Mucosa of descending colon (tissue), 3 donors: ENCODE results near the gene FIBCD1. TPM values are rescaled to one million over a fixed set of nuclear protein-coding genes. Genes with fewer than 3 reads are reported as not detected.
A peak's percentile ranks its signal among the peaks of the same experiment; 100 is the strongest.

Experiments
- ATAC-seq: fragments of 200-7000 bp; cut with Tn5 transposase; one replicate; pipeline ENCODE4 v1.9.1; 2020; ENCODE audit warnings: mild to moderate bottlenecking, moderate library complexity
- DNase-seq, 3 donors: peaks; one replicate each; pipeline ENCODE4 v3.0.0-alpha.2; 2020
- H3K36me3 ChIP-seq: fragments of 200-600 bp; one replicate; pipeline ENCODE4 v1.8.0; 2021; ENCODE audit warnings: low read depth, mild to moderate bottlenecking
- H3K4me1 ChIP-seq: fragments of 200-600 bp; one replicate; pipeline ENCODE4 v1.8.0; 2021; ENCODE audit warnings: low read depth, mild to moderate bottlenecking
- H3K4me3 ChIP-seq: fragments of 200-600 bp; one replicate; pipeline ENCODE4 v1.8.0; 2021; ENCODE audit warnings: mild to moderate bottlenecking
- H3K9me3 ChIP-seq: fragments of 200-600 bp; one replicate; pipeline ENCODE4 v1.8.0; 2021; ENCODE audit warnings: mild to moderate bottlenecking
- intact Hi-C, 2 donors: fragments of 100-400 bp; cut with DNase I in 1 of 2; cut with micrococcal nuclease in 1 of 2; formaldehyde crosslinking; loops; one replicate each; pipeline versions ENCODE4 v1.11.0 to v1.11.1; 2022; cut with DNase I, micrococcal nuclease
- total RNA-seq, 3 donors: library from RNA; stranded (reverse); fragmentation: NEBNext Ultra II Directional in 2 of 3; extraction: Animal tissue kit (Norgen Biotek cat#: 25700) in 2 of 3; gene quantifications; one replicate each; pipeline versions ENCODE4 v1.2.1 to v1.2.4, GENCODE V29; 2021 to 2023
- TF ChIP-seq, protein P1 (sequence below): fragments of 200-600 bp; IDR thresholded peaks from one replicate; pipeline ENCODE4 v1.8.0; 2022; ENCODE audit warnings: antibody characterized with exemption, mild to moderate bottlenecking
- donor health status: DM: no; HTN: no; CAD: no; lungs with moderate emphysema.
- donor health status: DM: no; HTN: no; CAD: no.
- donor health status: DM: no; HTN: yes; CAD: no.

Gene FIBCD1
- total RNA-seq, 3 donors from 2014 or later = 2.6 to 10.7 (median 7.3) TPM

- H3K36me3 ChIP-seq = no peaks in the 10 kb centered on the region
- DNase-seq (no peak), ATAC-seq (no peak)
- peaks cover 27% of the 10 kb centered on the region for H3K4me1 ChIP-seq
- H3K4me3 ChIP-seq = no peak overlapping the region
- no peaks in the 10 kb centered on the region for H3K9me3 ChIP-seq
- intact Hi-C loops = loop anchor here in 1 of 2 donors (5.0 kb wide), 1 partner anchor 241 kb away; no protein-coding TSS in a partner anchor
- TF ChIP-seq, protein P1, sequence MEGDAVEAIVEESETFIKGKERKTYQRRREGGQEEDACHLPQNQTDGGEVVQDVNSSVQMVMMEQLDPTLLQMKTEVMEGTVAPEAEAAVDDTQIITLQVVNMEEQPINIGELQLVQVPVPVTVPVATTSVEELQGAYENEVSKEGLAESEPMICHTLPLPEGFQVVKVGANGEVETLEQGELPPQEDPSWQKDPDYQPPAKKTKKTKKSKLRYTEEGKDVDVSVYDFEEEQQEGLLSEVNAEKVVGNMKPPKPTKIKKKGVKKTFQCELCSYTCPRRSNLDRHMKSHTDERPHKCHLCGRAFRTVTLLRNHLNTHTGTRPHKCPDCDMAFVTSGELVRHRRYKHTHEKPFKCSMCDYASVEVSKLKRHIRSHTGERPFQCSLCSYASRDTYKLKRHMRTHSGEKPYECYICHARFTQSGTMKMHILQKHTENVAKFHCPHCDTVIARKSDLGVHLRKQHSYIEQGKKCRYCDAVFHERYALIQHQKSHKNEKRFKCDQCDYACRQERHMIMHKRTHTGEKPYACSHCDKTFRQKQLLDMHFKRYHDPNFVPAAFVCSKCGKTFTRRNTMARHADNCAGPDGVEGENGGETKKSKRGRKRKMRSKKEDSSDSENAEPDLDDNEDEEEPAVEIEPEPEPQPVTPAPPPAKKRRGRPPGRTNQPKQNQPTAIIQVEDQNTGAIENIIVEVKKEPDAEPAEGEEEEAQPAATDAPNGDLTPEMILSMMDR = no peak
These were observed 4.7 kb upstream of the FIBCD1 start for GRCh38 chr9:130943777-130944176.

GRCh38 chr9:130943221-130943620 is 4.2 kb upstream of the FIBCD1 start:
- peaks cover 29% of the 10 kb centered on the region for H3K4me1 ChIP-seq
- no peak overlapping the region for H3K4me3 ChIP-seq
- DNase-seq (no peak), ATAC-seq (no peak)
- no peaks in the 10 kb centered on the region for H3K9me3 ChIP-seq
- no peaks in the 10 kb centered on the region for H3K36me3 ChIP-seq
- intact Hi-C loops = loop anchor here in 1 of 2 donors (5.0 kb wide), 1 partner anchor 241 kb away; no protein-coding TSS in a partner anchor
- TF ChIP-seq, protein P1 = no peak

DNA sequence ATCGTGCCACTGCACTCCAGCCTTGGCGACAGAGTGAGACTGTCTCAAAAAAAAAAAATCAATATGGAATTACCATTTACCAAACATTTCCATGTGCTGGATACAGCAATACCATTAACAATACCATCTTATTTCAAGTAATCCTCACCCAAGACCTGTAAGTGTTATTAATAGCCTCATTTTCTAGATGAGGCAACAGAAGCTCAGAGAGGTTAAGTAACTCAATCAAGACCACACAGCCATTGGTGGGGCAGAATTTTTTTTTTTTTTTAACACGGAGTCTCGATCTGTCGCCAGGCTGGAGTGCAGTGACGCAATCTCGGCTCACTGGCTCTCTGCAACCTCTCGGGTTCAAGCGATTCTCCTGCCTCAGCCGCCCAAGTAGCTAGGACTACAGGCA is 3.6 kb upstream of the FIBCD1 start:
- H3K4me1 ChIP-seq = peaks cover 31% of the 10 kb centered on the region
- intact Hi-C loops = loop anchor here in 1 of 2 donors (5.0 kb wide), 1 partner anchor 240 kb away; no protein-coding TSS in a partner anchor
- H3K36me3 ChIP-seq = no peaks in the 10 kb centered on the region
- no peaks in the 10 kb centered on the region for H3K9me3 ChIP-seq
- H3K4me3 ChIP-seq = no peak overlapping the region
- ATAC-seq (no peak), DNase-seq (no peak)
- TF ChIP-seq, protein P1 = no peak

DNA sequence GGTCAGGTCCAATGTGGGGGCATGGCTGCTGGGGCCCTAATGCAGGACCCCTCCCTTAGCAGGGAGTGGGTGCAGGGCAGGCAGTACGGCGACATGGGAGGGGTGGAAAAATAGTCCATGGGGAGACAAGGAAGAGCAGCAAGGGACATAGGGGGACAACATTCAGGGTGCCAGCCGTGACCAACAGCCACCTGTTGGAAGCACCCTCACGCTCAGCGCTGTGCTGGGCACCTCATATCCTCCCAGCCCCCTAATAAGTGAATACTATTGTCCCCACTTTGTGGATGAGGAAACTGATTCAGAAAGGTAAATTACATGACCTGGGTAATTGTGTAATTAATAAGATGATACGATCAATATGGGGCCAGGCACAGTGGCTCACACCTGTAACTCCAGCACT is 3.0 kb upstream of the FIBCD1 start:
- Histone ChIP-seq H3K9me3 (no peaks in the 10 kb centered on the region), H3K4me3 (no peak overlapping the region), H3K4me1 (peaks cover 27% of the 10 kb centered on the region), H3K36me3 (no peaks in the 10 kb centered on the region)
- no peak for DNase-seq
- ATAC-seq = no peak
- intact Hi-C loops = loop anchor here in 1 of 2 donors (5.0 kb wide), 1 partner anchor 240 kb away; no protein-coding TSS in a partner anchor
- TF ChIP-seq, protein P1 = no peak

DNA sequence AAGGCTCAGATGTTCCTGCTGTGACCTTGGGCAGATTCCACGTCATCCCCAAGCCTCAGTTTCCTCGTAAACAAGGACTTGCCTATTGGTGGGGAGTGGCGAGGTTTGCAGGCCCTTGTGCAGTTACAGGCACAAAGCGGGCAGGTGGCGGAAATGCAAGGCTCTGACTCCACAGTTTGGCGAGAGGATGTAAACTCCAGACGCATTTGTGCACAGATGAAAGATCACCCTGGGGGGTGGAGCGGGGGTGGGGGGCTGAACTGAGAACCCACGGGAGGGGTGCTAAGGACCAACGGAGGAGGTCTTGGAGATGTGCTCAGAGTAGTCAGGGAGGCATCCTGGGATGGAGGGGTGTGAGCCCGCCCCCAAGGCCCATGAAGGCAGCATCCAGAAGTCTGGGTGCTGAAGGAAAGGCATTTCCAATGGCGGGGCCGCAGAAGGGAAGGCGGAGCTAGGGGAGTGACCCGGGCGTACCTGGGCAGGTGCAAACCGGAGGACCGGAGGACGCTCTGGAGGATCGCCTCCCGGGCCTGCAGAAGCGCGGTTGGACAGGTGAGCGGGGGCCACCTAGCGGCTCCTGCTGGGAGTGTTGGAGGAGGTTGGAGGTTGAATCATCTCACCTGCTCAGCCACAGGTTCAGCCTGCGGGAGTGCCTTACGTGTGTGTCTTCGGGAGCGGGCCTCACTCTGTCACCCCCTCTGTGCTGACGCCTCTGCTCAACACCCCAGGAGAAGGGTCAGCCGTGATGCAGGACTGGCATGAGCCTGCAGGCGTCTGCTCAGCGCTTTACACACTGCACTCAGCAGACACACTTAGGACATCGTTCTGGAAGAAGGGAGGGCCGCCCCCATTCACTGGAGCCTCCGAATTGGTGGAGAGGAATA is 1.9 kb upstream of the FIBCD1 start:
- peak; percentile 90 to 95 (median 94) for DNase-seq
- H3K4me1 ChIP-seq = peaks cover 19% of the 10 kb centered on the region
- no peak overlapping the region for H3K4me3 ChIP-seq
- no peaks in the 10 kb centered on the region for H3K36me3 ChIP-seq
- no peaks in the 10 kb centered on the region for H3K9me3 ChIP-seq
- intact Hi-C loops = loop anchor here in 1 of 2 donors (5.0 kb wide), 1 partner anchor 239 kb away; no protein-coding TSS in a partner anchor
- ATAC-seq = peak; percentile 92
- TF ChIP-seq, protein P1 = peak; percentile 77
